HEK293 (cell line): ENCODE results near the gene RHBDF1.
A peak's percentile ranks its signal among the peaks of the same experiment; 100 is the strongest.

Experiments used
- CTCF ChIP-seq: fragments of 450-650 bp; formaldehyde crosslinking; IDR thresholded peaks from 2 replicates; pipeline ENCODE4 v1.5.1; 2016; ENCODE audit warnings: missing biosample characterization, missing genetic modification characterization
- GLIS2 ChIP-seq: fragments of 450-650 bp; formaldehyde crosslinking; IDR thresholded peaks from 2 replicates; pipeline ENCODE4 v1.5.1; 2016; ENCODE audit warnings: missing biosample characterization, missing genetic modification characterization
- MYNN ChIP-seq: fragments of 450-650 bp; formaldehyde crosslinking; IDR thresholded peaks from 2 replicates; pipeline ENCODE4 v1.5.1; 2016; ENCODE audit warnings: missing biosample characterization, missing genetic modification characterization, borderline replicate concordance
- OSR2 ChIP-seq: fragments of 450-650 bp; formaldehyde crosslinking; IDR thresholded peaks from 2 replicates; pipeline ENCODE4 v1.5.1; 2016; ENCODE audit warnings: missing biosample characterization, missing genetic modification characterization
- PBX3 ChIP-seq: sonication (generic); formaldehyde crosslinking; IDR thresholded peaks from 2 replicates; pipeline ENCODE4 v1.8.1; 2022; ENCODE audit warnings: mild to moderate bottlenecking, moderate library complexity, missing genetic modification reagents
- PRDM4 ChIP-seq: fragments of 450-650 bp; formaldehyde crosslinking; IDR thresholded peaks from 2 replicates; pipeline ENCODE4 v1.5.1; 2017; ENCODE audit warnings: missing biosample characterization, missing genetic modification characterization
- SP7 ChIP-seq: fragments of 450-650 bp; formaldehyde crosslinking; IDR thresholded peaks from 2 replicates; pipeline ENCODE4 v1.5.1; 2016; ENCODE audit warnings: missing biosample characterization, missing genetic modification characterization
- ZBTB20 ChIP-seq: fragments of 450-650 bp; formaldehyde crosslinking; IDR thresholded peaks from 2 replicates; pipeline ENCODE4 v1.5.1; 2016; ENCODE audit warnings: missing biosample characterization, missing genetic modification characterization
- ZFP3 ChIP-seq: fragments of 450-650 bp; formaldehyde crosslinking; IDR thresholded peaks from 2 replicates; pipeline ENCODE4 v1.5.1; 2016; ENCODE audit warnings: low read depth, missing biosample characterization, missing genetic modification characterization
- ZNF558 ChIP-seq: fragments of 450-650 bp; formaldehyde crosslinking; IDR thresholded peaks from 2 replicates; pipeline ENCODE4 v1.5.1; 2016; ENCODE audit warnings: missing biosample characterization, missing genetic modification characterization

GRCh38 chr16:89391-90302 is 17.2 kb upstream of the RHBDF1 start:
- TF ChIP-seq CTCF (no peak), ZBTB20 (tag by site-specific recombination) (no peak), PBX3 (no peak), PRDM4 (tag by site-specific recombination) (no peak), ZNF558 (tag by site-specific recombination) (no peak), MYNN (tag by site-specific recombination) (no peak), SP7 (no peak), ZFP3 (tag by site-specific recombination) (no peak), GLIS2 (tag by site-specific recombination) (0 out of 2 replicates have a peak, but pooled peaks have one; percentile 11), OSR2 (tag by site-specific recombination) (no peak)
